Loucy (cell line): Measurements from ENCODE around the gene WFIKKN2.

Experiments used
- H2AFZ ChIP-seq: fragments of 200-600 bp; sonication (generic); 2 replicates; pipeline ENCODE4 v1.6.0; 2016; ENCODE audit warnings: antibody characterized with exemption, mild to moderate bottlenecking, low read length, moderate library complexity
- H3F3A ChIP-seq: fragments of 200-600 bp; 2 replicates; pipeline ENCODE4 v1.6.0; 2016; ENCODE audit warnings: antibody characterized with exemption, low read depth, mild to moderate bottlenecking
- H3K27me3 ChIP-seq: fragments of 200-600 bp; sonication (generic); 2 replicates; pipeline ENCODE4 v1.6.1; 2014; ENCODE audit warnings: low read length, mild to moderate bottlenecking; ENCODE audit not compliant: insufficient read depth, poor library complexity, severe bottlenecking
- H3K36me3 ChIP-seq: fragments of 200-600 bp; sonication (generic); 2 replicates; pipeline ENCODE4 v1.6.1; 2016; ENCODE audit warnings: low read length; ENCODE audit not compliant: insufficient read depth
- H3K4me1 ChIP-seq: fragments of 200-600 bp; sonication (generic); 2 replicates; pipeline ENCODE4 v1.5.1; 2014; ENCODE audit warnings: low read length, mild to moderate bottlenecking; ENCODE audit not compliant: insufficient read depth, poor library complexity, severe bottlenecking
- H3K4me2 ChIP-seq: fragments of 200-600 bp; sonication (generic); 2 replicates; pipeline ENCODE4 v1.6.0; 2014; ENCODE audit warnings: antibody characterized with exemption, low read length, low read depth, mild to moderate bottlenecking; ENCODE audit not compliant: poor library complexity, severe bottlenecking
- H3K4me3 ChIP-seq: fragments of 200-600 bp; sonication (generic); 2 replicates; pipeline ENCODE4 v1.5.1; 2014; ENCODE audit warnings: low read length, mild to moderate bottlenecking, mixed read lengths; ENCODE audit not compliant: poor library complexity, severe bottlenecking
- H3K79me2 ChIP-seq: fragments of 200-600 bp; sonication (generic); 2 replicates; pipeline ENCODE4 v1.6.1; 2014; ENCODE audit warnings: low read length; ENCODE audit not compliant: insufficient read depth
- H3K9ac ChIP-seq: fragments of 200-600 bp; sonication (generic); 2 replicates; pipeline ENCODE4 v1.6.0; 2014; ENCODE audit warnings: mild to moderate bottlenecking, low read depth, low read length, moderate library complexity; ENCODE audit not compliant: poor library complexity, severe bottlenecking
- H3K9me2 ChIP-seq: fragments of 200-600 bp; sonication (generic); replicated peaks from 2 replicates; pipeline ENCODE4 v1.6.1; 2016; ENCODE audit warnings: low read depth, low read length, mixed read lengths
- H3K9me3 ChIP-seq: fragments of 200-600 bp; sonication (generic); 2 replicates; pipeline ENCODE4 v1.6.1; 2014; ENCODE audit warnings: mild to moderate bottlenecking, antibody characterized with exemption, low read length, low read depth; ENCODE audit not compliant: insufficient read depth
- H4K20me1 ChIP-seq: fragments of 200-600 bp; sonication (generic); 2 replicates; pipeline ENCODE4 v1.6.0; 2014; ENCODE audit warnings: antibody characterized with exemption, low read length, mild to moderate bottlenecking; ENCODE audit not compliant: insufficient read depth, poor library complexity, severe bottlenecking
- EZH2phosphoT487 ChIP-seq: fragments of 200-600 bp; IDR thresholded peaks from 2 replicates; pipeline ENCODE4 v1.6.1; 2018; ENCODE audit warnings: antibody characterized with exemption, mild to moderate bottlenecking, moderate library complexity, borderline replicate concordance
- TF ChIP-seq, protein P1 (sequence below): fragments of 200-600 bp; sonication (generic); conservative IDR thresholded peaks from 2 replicates; pipeline ENCODE4 v1.5.1; 2014; ENCODE audit warnings: mild to moderate bottlenecking, antibody characterized with exemption, low read length

WFIKKN2 gene

DNA sequence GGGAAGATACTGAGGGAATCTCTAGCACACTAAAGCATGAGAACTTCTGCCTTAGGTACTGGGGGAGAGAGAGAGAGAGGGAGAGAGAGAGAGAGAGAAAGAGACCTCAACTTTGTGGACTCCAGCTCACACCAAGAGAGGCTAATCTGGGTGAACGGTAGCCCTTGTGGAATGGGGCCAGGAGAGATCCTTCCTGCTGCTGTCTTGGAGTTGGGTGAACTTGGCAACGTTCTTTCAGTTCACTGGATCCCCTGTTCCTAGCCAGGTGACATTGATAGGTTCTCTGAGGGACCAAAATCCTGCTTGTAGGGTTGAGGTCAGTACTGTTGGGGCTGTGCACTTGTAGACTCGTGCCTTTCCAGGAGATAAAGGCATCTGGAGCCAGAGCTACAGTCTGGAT lies 26.5 kb upstream of the WFIKKN2 start:
- H4K20me1 ChIP-seq = no peaks in the 10 kb centered on the region
- no peak overlapping the region for H2AFZ ChIP-seq
- H3K9me3 ChIP-seq = no peaks in the 10 kb centered on the region
- no peaks in the 10 kb centered on the region for H3K79me2 ChIP-seq
- H3K9me2 ChIP-seq = no peaks in the 10 kb centered on the region
- H3K4me1 ChIP-seq = no peaks in the 10 kb centered on the region
- no peak overlapping the region for H3K9ac ChIP-seq
- no peak overlapping the region for H3K4me2 ChIP-seq
- TF ChIP-seq EZH2phosphoT487 = no peak
- TF ChIP-seq, protein P1, sequence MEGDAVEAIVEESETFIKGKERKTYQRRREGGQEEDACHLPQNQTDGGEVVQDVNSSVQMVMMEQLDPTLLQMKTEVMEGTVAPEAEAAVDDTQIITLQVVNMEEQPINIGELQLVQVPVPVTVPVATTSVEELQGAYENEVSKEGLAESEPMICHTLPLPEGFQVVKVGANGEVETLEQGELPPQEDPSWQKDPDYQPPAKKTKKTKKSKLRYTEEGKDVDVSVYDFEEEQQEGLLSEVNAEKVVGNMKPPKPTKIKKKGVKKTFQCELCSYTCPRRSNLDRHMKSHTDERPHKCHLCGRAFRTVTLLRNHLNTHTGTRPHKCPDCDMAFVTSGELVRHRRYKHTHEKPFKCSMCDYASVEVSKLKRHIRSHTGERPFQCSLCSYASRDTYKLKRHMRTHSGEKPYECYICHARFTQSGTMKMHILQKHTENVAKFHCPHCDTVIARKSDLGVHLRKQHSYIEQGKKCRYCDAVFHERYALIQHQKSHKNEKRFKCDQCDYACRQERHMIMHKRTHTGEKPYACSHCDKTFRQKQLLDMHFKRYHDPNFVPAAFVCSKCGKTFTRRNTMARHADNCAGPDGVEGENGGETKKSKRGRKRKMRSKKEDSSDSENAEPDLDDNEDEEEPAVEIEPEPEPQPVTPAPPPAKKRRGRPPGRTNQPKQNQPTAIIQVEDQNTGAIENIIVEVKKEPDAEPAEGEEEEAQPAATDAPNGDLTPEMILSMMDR = no peak
- H3K4me3 ChIP-seq = no peak overlapping the region
- H3K27me3 ChIP-seq = no peaks in the 10 kb centered on the region
- no peaks in the 10 kb centered on the region for H3K36me3 ChIP-seq
- H3F3A ChIP-seq = no peaks in the 10 kb centered on the region

DNA sequence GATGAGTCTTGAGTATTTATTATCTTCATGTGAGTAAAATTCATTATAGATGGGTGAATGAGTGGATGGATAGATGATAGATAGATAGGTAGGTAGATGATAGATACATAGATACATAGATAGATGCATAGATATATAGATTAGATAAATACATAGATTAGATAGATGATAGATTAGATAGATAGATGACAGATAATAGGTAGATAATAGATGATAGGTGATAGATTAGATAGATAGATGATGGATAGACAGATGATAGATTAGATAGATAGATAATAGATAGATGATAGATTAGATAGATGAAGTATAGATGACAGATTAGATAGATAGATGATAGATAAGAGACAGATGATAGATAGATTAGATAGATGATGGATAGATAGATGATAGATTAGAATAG lies 21.8 kb upstream of the WFIKKN2 start:
- Histone ChIP-seq H3F3A (no peaks in the 10 kb centered on the region), H2AFZ (no peak overlapping the region), H3K36me3 (no peaks in the 10 kb centered on the region), H3K9me2 (no peaks in the 10 kb centered on the region), H4K20me1 (no peaks in the 10 kb centered on the region), H3K9me3 (no peaks in the 10 kb centered on the region), H3K4me2 (no peak overlapping the region), H3K9ac (no peak overlapping the region), H3K27me3 (no peaks in the 10 kb centered on the region), H3K4me3 (no peak overlapping the region), H3K4me1 (no peaks in the 10 kb centered on the region), H3K79me2 (no peaks in the 10 kb centered on the region)
- no peak for TF ChIP-seq EZH2phosphoT487
- TF ChIP-seq, protein P1 = no peak

DNA sequence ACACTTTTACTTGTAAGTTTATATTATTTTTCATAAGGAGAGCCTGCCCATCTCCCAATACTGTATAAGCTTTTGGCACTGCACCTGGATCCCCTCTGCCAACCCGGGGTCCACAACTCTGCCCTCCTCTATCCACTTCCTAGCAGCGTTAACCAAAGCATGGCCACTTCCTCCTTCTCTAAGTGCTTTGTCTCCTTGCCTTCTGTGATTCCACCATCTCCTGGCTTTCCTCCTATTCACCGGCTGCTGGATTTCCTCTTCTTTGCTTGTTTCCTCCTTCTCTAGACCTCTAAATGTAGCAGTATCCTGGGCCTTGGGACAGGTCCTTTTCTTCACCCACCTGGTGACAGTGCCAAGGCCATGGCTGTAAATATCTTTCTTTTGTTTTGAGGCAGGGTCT lies 20.0 kb upstream of the WFIKKN2 start:
- Histone ChIP-seq H3K9me2 (no peaks in the 10 kb centered on the region), H3K4me1 (peaks cover 3% of the 10 kb centered on the region), H3K9me3 (no peaks in the 10 kb centered on the region), H3K9ac (no peak overlapping the region), H3K36me3 (no peaks in the 10 kb centered on the region), H3K4me3 (no peak overlapping the region), H4K20me1 (no peaks in the 10 kb centered on the region), H3K79me2 (no peaks in the 10 kb centered on the region), H3K4me2 (no peak overlapping the region), H2AFZ (0 out of 2 replicates have a peak overlapping the region, but pooled peaks have one; percentile 68), H3K27me3 (no peaks in the 10 kb centered on the region), H3F3A (no peaks in the 10 kb centered on the region)
- TF ChIP-seq, protein P1 = no peak
- no peak for TF ChIP-seq EZH2phosphoT487
